GM23338 (cell line): ENCODE results near the gene FYN.

Source experiments
- CREB1 ChIP-seq: fragments of 250-450 bp; sonication (Bioruptor Pico); IDR thresholded peaks from 2 replicates; pipeline ENCODE4 v1.5.0; 2020; ENCODE audit warnings: low read depth, mild to moderate bottlenecking, moderate library complexity
- CTCF ChIP-seq, 2 experiments: fragments of 200-600 bp in 1 of 2; sonication (generic) in 1 of 2; conservative IDR thresholded peaks; 2 replicates each; pipeline versions ENCODE4 v1.5.1 to v1.6.1; 2016 to 2017; ENCODE audit warnings: antibody characterized with exemption in 2 of 2, low read depth in 2 of 2, mild to moderate bottlenecking in 2 of 2, moderate library complexity in 1 of 2
- ETS1 ChIP-seq: IDR thresholded peaks from 2 replicates; pipeline ENCODE4 v1.6.1; 2016; ENCODE audit warnings: antibody characterized with exemption
- EZH2 ChIP-seq: fragments of 200-600 bp; sonication (generic); IDR thresholded peaks from one replicate; pipeline ENCODE4 v1.8.0; 2017; ENCODE audit warnings: antibody characterized with exemption, mild to moderate bottlenecking, low read depth; ENCODE audit not compliant: unreplicated experiment
- EZH2phosphoT487 ChIP-seq: fragments of 200-600 bp; sonication (generic); IDR thresholded peaks from one replicate; pipeline ENCODE4 v1.8.1; 2018; ENCODE audit warnings: antibody characterized with exemption; ENCODE audit not compliant: unreplicated experiment
- JUNB ChIP-seq: IDR thresholded peaks from one replicate; pipeline ENCODE4 v1.6.1; 2016; ENCODE audit warnings: antibody characterized with exemption; ENCODE audit not compliant: unreplicated experiment
- NANOG ChIP-seq: IDR thresholded peaks from 2 replicates; pipeline ENCODE4 v1.6.1; 2016; ENCODE audit warnings: antibody characterized with exemption, borderline replicate concordance
- POLR2AphosphoS5 ChIP-seq: IDR thresholded peaks from 2 replicates; pipeline ENCODE4 v1.6.1; 2016; ENCODE audit warnings: antibody characterized with exemption, low read depth
- REST ChIP-seq: IDR thresholded peaks from one replicate; pipeline ENCODE4 v1.6.1; 2018; ENCODE audit warnings: antibody characterized with exemption; ENCODE audit not compliant: unreplicated experiment
- ZNF462 ChIP-seq: fragments of 250-450 bp; sonication (Bioruptor Pico); IDR thresholded peaks from 2 replicates; pipeline ENCODE4 v1.5.0; 2020; ENCODE audit warnings: mild to moderate bottlenecking, moderate library complexity

GRCh38 chr6:111894272-111894671, 21.0 kb upstream of the FYN start:
- TF ChIP-seq EZH2 (no peak), CTCF (conservative IDR thresholded peaks at IDR 0.05; ENCODE audit: low read depth in 2 of 2) (no peak), POLR2AphosphoS5 (no peak), EZH2phosphoT487 (no peak), REST (no peak), NANOG (no peak), JUNB (no peak), ETS1 (no peak), CREB1 (no peak), ZNF462 (no peak)
